OCI-LY7 (cell line): ENCODE measurements around the gene GTF2I. TPM values are rescaled to one million over a fixed set of nuclear protein-coding genes. Genes with fewer than 3 reads are reported as not detected.

Source experiments
- BruUV-seq: library from RNA; stranded (reverse); fragments of 400-500 nt; replicated peaks from 2 replicates; lab custom pipeline; 2021; lab: Mats Ljungman, UMichigan
- CTCF ChIA-PET: fragments of 300-600 bp; sonication (Branson Sonifier 250); formaldehyde crosslinking; loops from one replicate; lab custom pipeline; 2022; ENCODE audit warnings: antibody characterized with exemption; ENCODE audit not compliant: unreplicated experiment; lab: Charles Lee
- POLR2A ChIA-PET: fragments of 300-600 bp; sonication (Branson Sonifier 250); formaldehyde crosslinking; loops from one replicate; lab custom pipeline; 2022; ENCODE audit warnings: antibody characterized with exemption; lab: Charles Lee
- DNase-seq: peaks from one replicate; pipeline ENCODE4 v3.0.0-alpha.2; 2015; ENCODE audit warnings: low spot score
- H2AFZ ChIP-seq: fragments of 200-600 bp; sonication (generic), shearing (Covaris generic); 2 replicates; pipeline ENCODE4 v1.6.1; 2014; ENCODE audit warnings: mild to moderate bottlenecking, antibody characterized with exemption, low read length, moderate library complexity
- H3K27ac ChIP-seq: fragments of 200-600 bp; sonication (generic); 2 replicates; pipeline ENCODE4 v1.5.1; 2014; ENCODE audit warnings: mixed run types, low read depth, mild to moderate bottlenecking, moderate library complexity, low read length, inconsistent platforms; ENCODE audit not compliant: poor library complexity, severe bottlenecking
- H3K36me3 ChIP-seq: fragments of 200-600 bp; sonication (generic); 2 replicates; pipeline ENCODE4 v1.6.1; 2014; ENCODE audit warnings: mild to moderate bottlenecking, antibody characterized with exemption, low read length, moderate library complexity, mixed read lengths; ENCODE audit not compliant: insufficient read depth
- H3K4me1 ChIP-seq: fragments of 200-600 bp; sonication (generic); 2 replicates; pipeline ENCODE4 v1.5.1; 2014; ENCODE audit warnings: mild to moderate bottlenecking, low read length; ENCODE audit not compliant: insufficient read depth, poor library complexity, severe bottlenecking
- H3K4me2 ChIP-seq: fragments of 200-600 bp; sonication (generic); 2 replicates; pipeline ENCODE4 v1.6.1; 2014; ENCODE audit warnings: mild to moderate bottlenecking, low read length
- H3K4me3 ChIP-seq: fragments of 200-600 bp; sonication (generic); 2 replicates; pipeline ENCODE4 v1.5.1; 2014; ENCODE audit warnings: mild to moderate bottlenecking, low read depth, low read length; ENCODE audit not compliant: poor library complexity, severe bottlenecking
- H3K79me2 ChIP-seq: fragments of 200-600 bp; sonication (generic); 2 replicates; pipeline ENCODE4 v1.6.1; 2016; ENCODE audit warnings: low read depth, mild to moderate bottlenecking, low read length, moderate library complexity, mixed read lengths; ENCODE audit not compliant: insufficient read depth
- H3K9me2 ChIP-seq: fragments of 200-600 bp; sonication (generic); 2 replicates; pipeline ENCODE4 v1.6.1; 2016; ENCODE audit warnings: mild to moderate bottlenecking, low read length, mixed read lengths; ENCODE audit not compliant: insufficient read depth
- H3K9me3 ChIP-seq: fragments of 200-600 bp; sonication (generic); 2 replicates; pipeline ENCODE4 v1.6.1; 2014; ENCODE audit warnings: mild to moderate bottlenecking, mixed run types, low read length, mixed read lengths
- H4K20me1 ChIP-seq: fragments of 200-600 bp; sonication (generic); 2 replicates; pipeline ENCODE4 v1.6.1; 2014; ENCODE audit warnings: mild to moderate bottlenecking, antibody characterized with exemption, low read length, moderate library complexity, mixed read lengths; ENCODE audit not compliant: insufficient read depth
- EZH2phosphoT487 ChIP-seq: fragments of 200-600 bp; sonication (generic); IDR thresholded peaks from 2 replicates; pipeline ENCODE4 v1.6.1; 2018; ENCODE audit warnings: low read depth, borderline replicate concordance, mild to moderate bottlenecking, mixed run types, antibody characterized with exemption, low read length, moderate library complexity, mixed read lengths
- intact Hi-C: fragments of 100-400 bp; cut with micrococcal nuclease; formaldehyde crosslinking; loops from one replicate; pipeline ENCODE4 v1.10.0; 2022; ENCODE audit not compliant: unreplicated experiment
- total RNA-seq, 2 experiments: library from RNA; depleted of rRNA in 1 of 2; stranded (reverse); fragments of >200 nt in 1 of 2; shearing (Covaris generic) in 1 of 2; gene quantifications; 2 replicates each; pipeline ENCODE4 v1.2.3, GENCODE V29; 2014 to 2022
- TF ChIP-seq, protein P1 (sequence below): fragments of 200-600 bp; sonication (generic); conservative IDR thresholded peaks from 2 replicates; pipeline ENCODE4 v1.5.1; 2014; ENCODE audit warnings: mild to moderate bottlenecking, antibody characterized with exemption, low read length, moderate library complexity, mixed read lengths

The GTF2I gene
- total RNA-seq, 2 experiments from 2014 or later: 188 to 269 TPM

DNA sequence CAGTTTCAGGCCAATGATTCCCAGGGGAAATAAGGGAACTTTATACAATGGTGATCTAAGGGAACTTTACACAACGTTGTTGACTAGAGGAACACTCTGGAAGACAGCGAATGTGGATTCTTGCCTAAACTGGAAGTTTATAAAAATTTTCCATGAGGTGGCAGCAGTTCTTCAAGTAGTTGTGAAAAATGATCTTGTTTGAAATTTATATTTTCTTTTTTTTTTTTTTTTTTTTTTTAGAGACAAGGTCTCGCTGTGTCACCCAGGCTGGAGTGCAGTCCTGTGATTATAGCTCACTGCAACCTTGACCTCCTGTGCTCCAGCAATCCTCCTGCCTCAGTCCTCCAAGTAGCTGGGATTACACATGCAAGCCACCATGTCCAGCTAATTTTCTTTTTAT lies 32.1 kb upstream of the GTF2I start:
- Histone ChIP-seq H3K79me2 (no peaks in the 10 kb centered on the region), H3K9me3 (no peaks in the 10 kb centered on the region), H3K4me3 (no peak overlapping the region), H3K27ac (no peak overlapping the region), H3K4me1 (peaks cover 7% of the 10 kb centered on the region), H2AFZ (no peak overlapping the region), H3K4me2 (no peak overlapping the region), H3K36me3 (no peaks in the 10 kb centered on the region), H4K20me1 (no peaks in the 10 kb centered on the region), H3K9me2 (no peaks in the 10 kb centered on the region)
- ChIA-PET CTCF (no interaction called here), POLR2A (interaction anchor here (0.9 kb wide), 1 partner anchor 452 kb away, joined by 3 read pairs; no protein-coding TSS in a partner anchor)
- no TSS peak for BruUV-seq
- peak; percentile 46 for DNase-seq
- TF ChIP-seq EZH2phosphoT487: no peak
- TF ChIP-seq, protein P1, sequence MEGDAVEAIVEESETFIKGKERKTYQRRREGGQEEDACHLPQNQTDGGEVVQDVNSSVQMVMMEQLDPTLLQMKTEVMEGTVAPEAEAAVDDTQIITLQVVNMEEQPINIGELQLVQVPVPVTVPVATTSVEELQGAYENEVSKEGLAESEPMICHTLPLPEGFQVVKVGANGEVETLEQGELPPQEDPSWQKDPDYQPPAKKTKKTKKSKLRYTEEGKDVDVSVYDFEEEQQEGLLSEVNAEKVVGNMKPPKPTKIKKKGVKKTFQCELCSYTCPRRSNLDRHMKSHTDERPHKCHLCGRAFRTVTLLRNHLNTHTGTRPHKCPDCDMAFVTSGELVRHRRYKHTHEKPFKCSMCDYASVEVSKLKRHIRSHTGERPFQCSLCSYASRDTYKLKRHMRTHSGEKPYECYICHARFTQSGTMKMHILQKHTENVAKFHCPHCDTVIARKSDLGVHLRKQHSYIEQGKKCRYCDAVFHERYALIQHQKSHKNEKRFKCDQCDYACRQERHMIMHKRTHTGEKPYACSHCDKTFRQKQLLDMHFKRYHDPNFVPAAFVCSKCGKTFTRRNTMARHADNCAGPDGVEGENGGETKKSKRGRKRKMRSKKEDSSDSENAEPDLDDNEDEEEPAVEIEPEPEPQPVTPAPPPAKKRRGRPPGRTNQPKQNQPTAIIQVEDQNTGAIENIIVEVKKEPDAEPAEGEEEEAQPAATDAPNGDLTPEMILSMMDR: peak; percentile 50
- intact Hi-C loops: no loop called here

GRCh38 chr7:74627661-74628411 lies 29.7 kb upstream of the GTF2I start:
- H3K36me3 ChIP-seq: no peaks in the 10 kb centered on the region
- H4K20me1 ChIP-seq: no peaks in the 10 kb centered on the region
- H3K9me2 ChIP-seq: no peaks in the 10 kb centered on the region
- no peak overlapping the region for H3K27ac ChIP-seq
- intact Hi-C loops: no loop called here
- ChIA-PET POLR2A (interaction anchor here (0.6 to 1.3 kb wide), 2 partner anchors 33 to 351 kb away, joined by 3 to 4 read pairs; no protein-coding TSS in a partner anchor), CTCF (no interaction called here)
- BruUV-seq: no TSS peak
- no peaks in the 10 kb centered on the region for H3K9me3 ChIP-seq
- no peak for TF ChIP-seq EZH2phosphoT487
- TF ChIP-seq, protein P1: no peak
- H3K4me1 ChIP-seq: peaks cover 7% of the 10 kb centered on the region
- DNase-seq: no peak
- no peak overlapping the region for H3K4me3 ChIP-seq
- no peak overlapping the region for H3K4me2 ChIP-seq
- H2AFZ ChIP-seq: peak overlapping the region; percentile 15; the same call in 1 of the 2 replicates
- no peaks in the 10 kb centered on the region for H3K79me2 ChIP-seq

GRCh38 chr7:74632505-74632904 lies 25.0 kb upstream of the GTF2I start:
- TF ChIP-seq EZH2phosphoT487: no peak
- TF ChIP-seq, protein P1: no peak
- no peak overlapping the region for H3K27ac ChIP-seq
- POLR2A ChIA-PET: interaction anchor here (0.6 kb wide), 1 partner anchor 352 kb away, joined by 4 read pairs; no protein-coding TSS in a partner anchor

More at GRCh38 chr7:74632505-74632904, 25.0 kb upstream of the GTF2I start:
- H3K79me2 ChIP-seq: no peaks in the 10 kb centered on the region
- no TSS peak for BruUV-seq
- CTCF ChIA-PET: no interaction called here
- no peak overlapping the region for H3K4me2 ChIP-seq
- no peaks in the 10 kb centered on the region for H3K36me3 ChIP-seq
- H3K4me1 ChIP-seq: peaks cover 7% of the 10 kb centered on the region
- H3K9me2 ChIP-seq: no peaks in the 10 kb centered on the region
- H2AFZ ChIP-seq: no peak overlapping the region
- no peak for DNase-seq
- no peaks in the 10 kb centered on the region for H3K9me3 ChIP-seq
- intact Hi-C loops: loop anchor here (5.0 kb wide), 1 partner anchor 35 kb away; no protein-coding TSS in a partner anchor
- no peak overlapping the region for H3K4me3 ChIP-seq
- H4K20me1 ChIP-seq: no peaks in the 10 kb centered on the region
